AG09319 (cell line): Measurements from ENCODE around the gene PRKCB.

ENCODE experiments used
- DNase-seq: peaks from one replicate; pipeline ENCODE4 v3.0.0-alpha.2; 2010; ENCODE audit warnings: low read depth; ENCODE audit errors: extremely low read depth
- TF ChIP-seq, protein P1 (sequence below): IDR thresholded peaks from 2 replicates; pipeline ENCODE4 v1.5.1; 2011; ENCODE audit warnings: low read depth, mild to moderate bottlenecking, inconsistent platforms, low read length, moderate library complexity

Gene PRKCB

DNA sequence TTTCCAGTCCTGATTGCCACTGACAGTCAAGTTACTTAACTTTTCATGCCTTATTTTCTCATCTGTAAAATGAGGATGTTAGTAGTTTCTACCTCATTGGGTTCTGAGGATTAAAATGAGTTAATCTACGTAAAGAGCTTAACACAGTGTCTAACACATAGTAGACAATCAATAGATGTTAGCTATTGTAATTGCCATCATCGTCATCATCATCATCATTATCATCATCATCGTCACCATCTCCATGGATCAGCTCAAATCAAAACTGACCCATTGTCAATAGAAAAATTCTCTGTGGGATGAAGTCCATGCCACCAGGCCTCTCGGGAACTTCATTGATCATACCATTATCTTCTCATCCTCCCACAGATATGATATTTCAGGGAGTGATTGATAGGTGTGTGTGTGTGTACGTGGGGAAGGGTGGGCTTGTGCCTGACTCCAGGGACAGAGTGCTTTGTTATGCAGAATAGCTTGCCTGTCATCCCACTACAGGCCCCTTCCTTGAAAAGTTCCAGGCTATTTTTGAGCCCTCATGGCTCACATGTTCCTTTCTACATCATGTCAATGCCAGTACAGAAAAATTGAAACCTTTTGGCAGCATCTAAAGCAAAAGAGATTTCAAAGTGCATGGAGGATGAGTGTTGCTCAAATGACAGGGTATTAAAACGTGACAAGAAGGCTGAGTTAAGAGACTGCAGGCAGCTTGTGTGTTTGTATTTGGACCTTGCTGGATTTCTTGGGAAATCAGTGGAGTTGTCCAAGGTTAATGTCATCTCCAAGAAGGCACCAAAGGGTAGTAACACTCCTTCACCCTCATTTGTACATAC lies 133.9 kb downstream of the PRKCB start:
- TF ChIP-seq, protein P1, sequence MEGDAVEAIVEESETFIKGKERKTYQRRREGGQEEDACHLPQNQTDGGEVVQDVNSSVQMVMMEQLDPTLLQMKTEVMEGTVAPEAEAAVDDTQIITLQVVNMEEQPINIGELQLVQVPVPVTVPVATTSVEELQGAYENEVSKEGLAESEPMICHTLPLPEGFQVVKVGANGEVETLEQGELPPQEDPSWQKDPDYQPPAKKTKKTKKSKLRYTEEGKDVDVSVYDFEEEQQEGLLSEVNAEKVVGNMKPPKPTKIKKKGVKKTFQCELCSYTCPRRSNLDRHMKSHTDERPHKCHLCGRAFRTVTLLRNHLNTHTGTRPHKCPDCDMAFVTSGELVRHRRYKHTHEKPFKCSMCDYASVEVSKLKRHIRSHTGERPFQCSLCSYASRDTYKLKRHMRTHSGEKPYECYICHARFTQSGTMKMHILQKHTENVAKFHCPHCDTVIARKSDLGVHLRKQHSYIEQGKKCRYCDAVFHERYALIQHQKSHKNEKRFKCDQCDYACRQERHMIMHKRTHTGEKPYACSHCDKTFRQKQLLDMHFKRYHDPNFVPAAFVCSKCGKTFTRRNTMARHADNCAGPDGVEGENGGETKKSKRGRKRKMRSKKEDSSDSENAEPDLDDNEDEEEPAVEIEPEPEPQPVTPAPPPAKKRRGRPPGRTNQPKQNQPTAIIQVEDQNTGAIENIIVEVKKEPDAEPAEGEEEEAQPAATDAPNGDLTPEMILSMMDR = no peak
- DNase-seq = no peak

DNA sequence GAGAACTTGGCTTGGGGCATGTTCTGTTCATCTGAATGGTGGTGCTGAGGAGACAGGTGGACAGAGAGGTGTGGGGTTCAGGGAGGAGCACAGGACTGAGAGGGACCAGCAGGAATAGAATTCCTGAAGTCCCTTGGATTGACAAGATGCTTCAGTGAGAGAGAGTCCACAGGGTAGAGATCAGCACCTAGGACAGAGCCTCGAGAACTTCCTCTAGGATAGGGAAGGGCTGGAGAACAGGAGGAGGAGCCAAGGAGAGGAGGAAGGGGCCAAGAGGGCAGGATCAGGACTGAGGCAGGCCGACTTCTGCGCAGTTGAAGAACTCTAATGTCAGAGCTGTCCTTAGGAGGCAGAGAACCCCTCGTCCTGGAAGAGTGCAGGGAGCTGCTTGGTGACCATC lies 138.4 kb downstream of the PRKCB start:
- TF ChIP-seq, protein P1 = no peak
- DNase-seq = no peak

DNA sequence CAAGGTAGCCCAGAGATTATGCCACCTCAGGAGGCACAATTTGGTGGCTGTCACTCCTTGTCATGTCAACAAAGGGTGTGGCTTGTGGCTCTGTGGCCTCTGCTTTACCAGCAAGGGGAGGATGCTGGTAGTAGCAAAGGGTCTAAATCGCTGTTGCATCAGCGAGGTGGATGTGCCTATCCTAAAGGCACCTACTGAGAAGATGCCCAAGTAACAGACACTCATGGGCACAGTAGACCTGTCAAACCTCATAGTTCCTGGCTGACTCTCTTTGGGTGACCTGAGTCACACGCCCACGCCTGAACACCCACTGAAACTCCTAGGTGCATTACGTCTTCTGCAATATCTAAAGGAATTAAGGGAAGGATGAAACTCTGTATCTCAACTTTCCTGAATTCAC lies 139.5 kb downstream of the PRKCB start:
- DNase-seq = no peak
- TF ChIP-seq, protein P1 = no peak

GRCh38 chr16:23976091-23976490 lies 140.3 kb downstream of the PRKCB start:
- TF ChIP-seq, protein P1 = no peak
- DNase-seq = no peak

GRCh38 chr16:23976524-23976923 lies 140.7 kb downstream of the PRKCB start:
- no peak for DNase-seq
- TF ChIP-seq, protein P1 = no peak

DNA sequence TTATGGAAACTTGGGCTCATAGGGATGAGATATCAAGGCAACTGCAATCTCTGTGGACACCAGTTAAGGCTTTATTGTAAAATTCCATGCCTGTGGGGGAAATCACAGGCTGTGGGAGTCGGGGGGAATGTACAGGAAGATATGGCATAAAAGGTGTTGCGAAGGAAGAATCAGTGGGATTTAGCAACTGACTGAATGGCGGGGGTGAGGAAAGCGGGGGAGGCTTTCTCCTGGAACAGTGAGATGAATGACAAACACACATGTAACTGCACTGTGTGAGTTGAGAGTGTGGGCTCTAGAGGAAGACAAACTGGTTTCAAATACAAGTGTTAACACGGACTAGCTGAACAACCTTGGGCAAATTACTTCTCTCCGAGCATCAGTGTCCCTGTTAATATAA lies 143.7 kb downstream of the PRKCB start:
- TF ChIP-seq, protein P1 = no peak
- DNase-seq = no peak

DNA sequence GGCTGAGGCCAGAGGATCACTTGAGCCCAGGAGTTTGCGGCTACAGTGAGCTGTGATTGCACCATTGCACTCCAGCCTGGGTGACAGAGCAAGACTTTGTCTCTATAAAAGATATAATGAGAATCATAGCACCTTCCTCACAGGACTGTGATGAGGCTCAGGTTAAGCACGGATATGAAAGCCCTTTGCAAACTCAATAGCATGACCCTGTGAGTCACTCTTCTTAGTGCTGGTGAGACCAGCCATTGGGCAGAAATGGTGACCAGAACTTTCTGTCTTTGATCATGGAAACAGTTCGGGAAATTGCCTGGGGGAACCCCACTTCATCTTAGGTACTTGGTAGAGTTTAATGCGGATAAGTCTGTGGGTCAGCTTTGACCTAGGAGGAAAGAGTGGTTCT lies 144.2 kb downstream of the PRKCB start:
- TF ChIP-seq, protein P1 = no peak
- no peak for DNase-seq
